ENCODE results near the gene POLD4. TPM values are rescaled to one million over a fixed set of nuclear protein-coding genes. Genes with fewer than 3 reads are reported as not detected.

Gene POLD4
- total and polyA plus RNA-seq, 2 of the 13 experiments (the other 11 are each of a cell fraction or from before 2014, with no cell fraction given), result 10.5 to 27.4 TPM

DNA sequence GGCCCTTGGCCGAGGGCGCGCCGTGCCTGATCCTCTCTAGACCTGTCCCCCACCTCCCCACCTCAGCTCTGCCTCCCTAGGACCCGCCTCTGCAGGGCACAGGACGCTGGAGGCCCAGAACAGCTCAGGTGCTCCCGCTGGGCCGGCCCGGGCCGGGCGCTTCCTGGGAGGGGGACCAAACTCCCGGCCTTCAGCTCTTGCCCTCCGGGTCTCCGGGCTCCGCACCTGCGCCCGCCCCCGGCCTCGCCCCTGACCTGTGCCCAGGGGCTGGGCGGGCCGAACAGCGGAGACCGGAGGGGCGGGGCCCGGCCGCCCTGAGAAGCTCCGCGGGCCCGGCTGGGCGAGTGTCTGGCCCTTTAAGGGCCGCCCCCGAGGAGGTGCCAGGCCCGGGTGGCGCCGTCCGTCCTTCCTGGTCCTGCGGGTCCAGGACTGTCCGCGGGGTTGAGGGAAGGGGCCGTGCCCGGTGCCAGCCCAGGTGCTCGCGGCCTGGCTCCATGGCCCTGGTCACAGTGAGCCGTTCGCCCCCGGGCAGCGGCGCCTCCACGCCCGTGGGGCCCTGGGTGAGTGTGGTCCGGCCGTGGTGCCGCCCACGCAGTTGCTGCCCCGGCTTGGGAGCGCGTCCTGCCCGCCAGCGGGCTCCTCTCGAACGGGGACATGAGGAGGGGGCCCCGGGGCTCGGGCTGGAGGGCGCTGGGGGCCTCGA lies 50.1 kb downstream of the POLD4 start, which contains the start of gene SSH3 (continued):
- TF ChIP-seq, protein P1, sequence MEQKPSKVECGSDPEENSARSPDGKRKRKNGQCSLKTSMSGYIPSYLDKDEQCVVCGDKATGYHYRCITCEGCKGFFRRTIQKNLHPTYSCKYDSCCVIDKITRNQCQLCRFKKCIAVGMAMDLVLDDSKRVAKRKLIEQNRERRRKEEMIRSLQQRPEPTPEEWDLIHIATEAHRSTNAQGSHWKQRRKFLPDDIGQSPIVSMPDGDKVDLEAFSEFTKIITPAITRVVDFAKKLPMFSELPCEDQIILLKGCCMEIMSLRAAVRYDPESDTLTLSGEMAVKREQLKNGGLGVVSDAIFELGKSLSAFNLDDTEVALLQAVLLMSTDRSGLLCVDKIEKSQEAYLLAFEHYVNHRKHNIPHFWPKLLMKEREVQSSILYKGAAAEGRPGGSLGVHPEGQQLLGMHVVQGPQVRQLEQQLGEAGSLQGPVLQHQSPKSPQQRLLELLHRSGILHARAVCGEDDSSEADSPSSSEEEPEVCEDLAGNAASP (CRISPR knock-in tag; IDR thresholded peaks at IDR 0.05; ENCODE audit: borderline replicate concordance), result 0 out of 2 replicates have a peak, but pooled peaks have one; percentile 32
- peak; percentile 63 for TF ChIP-seq TAF1 (CRISPR knock-in tag; IDR thresholded peaks at IDR 0.05)
- TF ChIP-seq ZNF609 (CRISPR knock-in tag; IDR thresholded peaks at IDR 0.05; ENCODE audit: borderline replicate concordance), result no peak
- TF ChIP-seq, protein P2, sequence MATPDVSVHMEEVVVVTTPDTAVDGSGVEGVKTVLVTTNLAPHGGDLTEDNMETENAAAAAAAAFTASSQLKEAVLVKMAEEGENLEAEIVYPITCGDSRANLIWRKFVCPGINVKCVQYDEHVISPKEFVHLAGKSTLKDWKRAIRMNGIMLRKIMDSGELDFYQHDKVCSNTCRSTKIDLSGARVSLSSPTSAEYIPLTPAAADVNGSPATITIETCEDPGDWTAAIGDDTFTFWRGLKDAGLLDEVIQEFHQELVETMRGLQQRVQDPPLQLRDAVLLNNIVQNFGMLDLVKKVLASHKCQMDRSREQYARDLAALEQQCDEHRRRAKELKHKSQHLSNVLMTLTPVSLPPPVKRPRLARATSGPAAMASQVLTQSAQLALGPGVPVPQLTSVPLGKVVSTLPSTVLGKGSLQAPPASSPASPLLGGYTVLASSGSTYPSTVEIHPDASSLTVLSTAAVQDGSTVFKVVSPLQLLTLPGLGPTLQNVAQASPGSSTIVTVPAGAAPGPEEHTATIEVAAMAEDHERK (CRISPR knock-in tag; IDR thresholded peaks at IDR 0.05; ENCODE audit: low read depth), result no peak
- TF ChIP-seq ZNF546 (CRISPR knock-in tag; conservative IDR thresholded peaks at IDR 0.05), result no peak
- no peak for TF ChIP-seq HOXA7 (CRISPR knock-in tag; IDR thresholded peaks at IDR 0.05)
- no peak for TF ChIP-seq HOXA5 (CRISPR knock-in tag; IDR thresholded peaks at IDR 0.05)
- TF ChIP-seq KMT2A (CRISPR knock-in tag; IDR thresholded peaks at IDR 0.05), result 0 out of 2 replicates have a peak, but pooled peaks have one; percentile 17
- TF ChIP-seq ZNF280D (CRISPR knock-in tag; IDR thresholded peaks at IDR 0.05), result no peak
- no peak for TF ChIP-seq PRDM4 (CRISPR knock-in tag; IDR thresholded peaks at IDR 0.05; ENCODE audit: borderline replicate concordance)
- TF ChIP-seq EHMT2 (IDR thresholded peaks at IDR 0.05; ENCODE audit: borderline replicate concordance, low read depth, low read length), result no peak
- no peak for TF ChIP-seq ZBTB25 (CRISPR knock-in tag; IDR thresholded peaks at IDR 0.05)
